ENCODE data around the gene TOM1L2. TPM values are rescaled to one million over a fixed set of nuclear protein-coding genes. Genes with fewer than 3 reads are reported as not detected.

TOM1L2 gene
- total RNA-seq, 1 donor from 2014 or later = 261 TPM

- intact Hi-C loops (cut with DNase I) = no loop called here
- no peak for DNase-seq (ENCODE audit: low spot score)
These were observed 125.0 kb downstream of the TOM1L2 start for GRCh38 chr17:17847118-17847689.

GRCh38 chr17:17846645-17847044 lies 125.6 kb downstream of the TOM1L2 start:
- intact Hi-C loops (cut with DNase I) = no loop called here
- DNase-seq (ENCODE audit: low spot score) = no peak

GRCh38 chr17:17846003-17846402 lies 126.2 kb downstream of the TOM1L2 start:
- no peak for DNase-seq (ENCODE audit: low spot score)
- intact Hi-C loops (cut with DNase I) = no loop called here

- intact Hi-C loops (cut with DNase I) = no loop called here
- no peak for DNase-seq (ENCODE audit: low spot score)
These were observed 127.0 kb downstream of the TOM1L2 start for GRCh38 chr17:17845046-17845775.

GRCh38 chr17:17844500-17844899 lies 127.7 kb downstream of the TOM1L2 start:
- no peak for DNase-seq (ENCODE audit: low spot score)
- intact Hi-C loops (cut with DNase I) = no loop called here

GRCh38 chr17:17844079-17844478 lies 128.1 kb downstream of the TOM1L2 start:
- DNase-seq (ENCODE audit: low spot score) = no peak
- intact Hi-C loops (cut with DNase I) = no loop called here

GRCh38 chr17:17843096-17843495 lies 129.1 kb downstream of the TOM1L2 start:
- intact Hi-C loops (cut with DNase I) = no loop called here

GRCh38 chr17:17842111-17842876 lies 129.9 kb downstream of the TOM1L2 start:
- DNase-seq (ENCODE audit: low spot score) = no peak
- intact Hi-C loops (cut with DNase I) = no loop called here

More at GRCh38 chr17:17843096-17843495, 129.1 kb downstream of the TOM1L2 start:
- no peak for DNase-seq (ENCODE audit: low spot score)

- no peak for DNase-seq (ENCODE audit: low spot score)
- intact Hi-C loops (cut with DNase I) = loop anchor here (1.0 to 2.0 kb wide), 2 partner anchors 8 to 27 kb away; no protein-coding TSS in a partner anchor
These were observed 130.6 kb downstream of the TOM1L2 start for GRCh38 chr17:17841601-17842025.

- intact Hi-C loops (cut with DNase I) = loop anchor here (1.0 to 2.0 kb wide), 2 partner anchors 8 to 26 kb away; no protein-coding TSS in a partner anchor
- DNase-seq (ENCODE audit: low spot score) = no peak
These were observed 131.2 kb downstream of the TOM1L2 start for GRCh38 chr17:17840751-17841591.

GRCh38 chr17:17839791-17840707 lies 132.2 kb downstream of the TOM1L2 start:
- intact Hi-C loops (cut with DNase I) = loop anchor here (2.0 kb wide), 1 partner anchor 25 kb away; no protein-coding TSS in a partner anchor
- peak; percentile 94 for DNase-seq (ENCODE audit: low spot score)

- intact Hi-C loops (cut with DNase I) = no loop called here
- peak; percentile 84 for DNase-seq (ENCODE audit: low spot score)
These were observed 133.9 kb downstream of the TOM1L2 start for GRCh38 chr17:17837966-17838962.

- DNase-seq (ENCODE audit: low spot score) = no peak
- intact Hi-C loops (cut with DNase I) = no loop called here
These were observed 134.8 kb downstream of the TOM1L2 start for GRCh38 chr17:17837380-17837821.

GRCh38 chr17:17836818-17837379 lies 135.3 kb downstream of the TOM1L2 start, which contains the start of gene SREBF1:
Gene SREBF1, minus strand, starts transcription at chr17:17836986. Its CDS starts 169 bp downstream, at chr17:17836817.
- intact Hi-C loops (cut with DNase I) = no loop called here
- peak; percentile 85 for DNase-seq (ENCODE audit: low spot score)

- peak; percentile 100 for DNase-seq (ENCODE audit: low spot score)
- intact Hi-C loops (cut with DNase I) = no loop called here
These were observed 135.9 kb downstream of the TOM1L2 start for GRCh38 chr17:17836250-17836817.
